Fibroblast of lung (primary cell): ENCODE results near the gene DYRK1A.

Experiments
- CTCF ChIP-seq, 2 donors: IDR thresholded peaks in 1 of 2; conservative IDR thresholded peaks in 1 of 2; 1 replicate in 1 of 2; 2 replicates in 1 of 2; pipeline ENCODE4 v1.5.1; 2011 to 2012; ENCODE audit warnings: low read length in 2 of 2, control low read depth in 1 of 2, inconsistent platforms in 1 of 2, low read depth in 1 of 2, mild to moderate bottlenecking in 1 of 2
- EZH2 ChIP-seq: IDR thresholded peaks from 2 replicates; pipeline ENCODE4 v1.5.1; 2012; ENCODE audit warnings: low read length, control low read depth, mild to moderate bottlenecking; ENCODE audit errors: missing control alignments

- no peak for TF ChIP-seq CTCF (conservative IDR thresholded peaks at IDR 0.05 in 1 of 2, IDR thresholded peaks at IDR 0.05 in 1 of 2; ENCODE audit: low read depth in 1 of 2, low read length in 2 of 2)
- TF ChIP-seq EZH2: no peak
Measured at GRCh38 chr21:37432710-37433455, 66.3 kb downstream of the DYRK1A start.
